AG04449 (cell line): ENCODE results near the gene TP53BP2.
"Not testable (repeated sequence)": the region's sequence is repeated elsewhere in the genome, so short reads cannot be mapped to it uniquely, and the experiment has no call there.

Experiments
- CTCF ChIA-PET: fragments of 350-600 bp; formaldehyde crosslinking; extraction: SDS; loops from one replicate; lab custom pipeline; 2021; ENCODE audit warnings: antibody characterized with exemption; lab: Yijun Ruan, JAX
- POLR2A ChIA-PET: fragments of 400-600, 350-600 bp; formaldehyde crosslinking; extraction: SDS; loops from one replicate; lab custom pipeline; 2020; ENCODE audit warnings: antibody characterized with exemption, inconsistent platforms; lab: Yijun Ruan, JAX
- DNase-seq: peaks from one replicate; pipeline ENCODE4 v3.0.0-alpha.2; 2010; ENCODE audit warnings: low read depth, low spot score
- H3K4me3 ChIP-seq: 2 replicates; pipeline ENCODE4 v1.5.1; 2011; ENCODE audit warnings: low read depth, mild to moderate bottlenecking, control low read depth, low read length
- TF ChIP-seq, protein P1 (sequence below): IDR thresholded peaks from one replicate; pipeline ENCODE4 v1.5.1; 2011; ENCODE audit warnings: mild to moderate bottlenecking, moderate library complexity, low read length, control low read depth, inconsistent platforms; ENCODE audit not compliant: insufficient read depth; ENCODE audit errors: missing control alignments

TP53BP2 gene, protein sequence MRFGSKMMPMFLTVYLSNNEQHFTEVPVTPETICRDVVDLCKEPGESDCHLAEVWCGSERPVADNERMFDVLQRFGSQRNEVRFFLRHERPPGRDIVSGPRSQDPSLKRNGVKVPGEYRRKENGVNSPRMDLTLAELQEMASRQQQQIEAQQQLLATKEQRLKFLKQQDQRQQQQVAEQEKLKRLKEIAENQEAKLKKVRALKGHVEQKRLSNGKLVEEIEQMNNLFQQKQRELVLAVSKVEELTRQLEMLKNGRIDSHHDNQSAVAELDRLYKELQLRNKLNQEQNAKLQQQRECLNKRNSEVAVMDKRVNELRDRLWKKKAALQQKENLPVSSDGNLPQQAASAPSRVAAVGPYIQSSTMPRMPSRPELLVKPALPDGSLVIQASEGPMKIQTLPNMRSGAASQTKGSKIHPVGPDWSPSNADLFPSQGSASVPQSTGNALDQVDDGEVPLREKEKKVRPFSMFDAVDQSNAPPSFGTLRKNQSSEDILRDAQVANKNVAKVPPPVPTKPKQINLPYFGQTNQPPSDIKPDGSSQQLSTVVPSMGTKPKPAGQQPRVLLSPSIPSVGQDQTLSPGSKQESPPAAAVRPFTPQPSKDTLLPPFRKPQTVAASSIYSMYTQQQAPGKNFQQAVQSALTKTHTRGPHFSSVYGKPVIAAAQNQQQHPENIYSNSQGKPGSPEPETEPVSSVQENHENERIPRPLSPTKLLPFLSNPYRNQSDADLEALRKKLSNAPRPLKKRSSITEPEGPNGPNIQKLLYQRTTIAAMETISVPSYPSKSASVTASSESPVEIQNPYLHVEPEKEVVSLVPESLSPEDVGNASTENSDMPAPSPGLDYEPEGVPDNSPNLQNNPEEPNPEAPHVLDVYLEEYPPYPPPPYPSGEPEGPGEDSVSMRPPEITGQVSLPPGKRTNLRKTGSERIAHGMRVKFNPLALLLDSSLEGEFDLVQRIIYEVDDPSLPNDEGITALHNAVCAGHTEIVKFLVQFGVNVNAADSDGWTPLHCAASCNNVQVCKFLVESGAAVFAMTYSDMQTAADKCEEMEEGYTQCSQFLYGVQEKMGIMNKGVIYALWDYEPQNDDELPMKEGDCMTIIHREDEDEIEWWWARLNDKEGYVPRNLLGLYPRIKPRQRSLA

DNA sequence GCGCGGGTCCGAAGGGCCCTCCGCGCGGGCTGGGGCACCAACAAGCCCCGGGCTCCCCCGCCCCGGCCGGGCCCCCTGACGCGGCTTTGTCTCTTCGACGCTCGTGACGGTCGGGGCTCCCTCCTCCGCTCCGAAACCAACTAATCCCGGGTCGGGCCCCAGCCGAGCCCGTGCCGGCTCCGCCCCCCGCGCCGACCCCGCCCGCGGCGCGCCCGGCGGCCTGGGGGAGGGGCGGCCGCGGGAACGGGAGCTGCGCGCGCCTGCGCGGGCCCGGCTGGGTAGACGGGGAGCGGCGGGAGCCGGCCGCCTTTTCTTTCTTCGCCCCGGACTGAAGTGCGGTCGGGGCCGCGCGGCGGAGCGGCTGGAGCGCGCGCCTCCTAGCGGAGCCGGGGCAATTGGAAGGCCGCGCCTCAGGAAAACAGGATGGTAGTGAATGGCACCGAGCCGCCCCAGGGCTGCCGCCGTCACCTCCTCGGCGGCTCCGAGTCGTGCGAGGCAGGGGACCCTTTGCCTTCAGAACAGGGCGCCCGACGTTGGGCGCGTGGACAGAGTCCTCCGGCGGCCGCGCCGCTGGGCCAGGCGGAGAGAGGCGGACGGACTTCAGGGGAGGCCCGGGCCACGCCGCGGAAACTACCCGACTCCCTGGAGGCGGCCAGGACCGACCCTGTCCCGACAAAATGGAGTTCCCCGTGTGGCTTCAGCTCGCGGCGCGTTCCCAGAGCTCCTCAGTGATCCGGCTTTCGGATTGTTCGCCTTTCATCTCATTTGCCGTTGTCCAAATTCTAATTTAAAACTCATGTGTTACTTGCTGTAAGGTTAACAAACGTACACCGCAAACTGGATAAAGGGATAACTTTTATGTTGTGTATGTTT, at the start of gene TP53BP2:
TP53BP2 (minus strand) TSS at position 138 of the 873 bp plus-strand sequence. CDS start 267 bp downstream, outside the sequence.
- POLR2A ChIA-PET, result interaction anchor here (0.6 to 1.6 kb wide), 6 partner anchors 26 to 145 kb away, joined by 3 to 10 read pairs (median 4); no protein-coding TSS in a partner anchor
- no peak for DNase-seq
- CTCF ChIA-PET, result interaction anchor here (0.6 to 2.5 kb wide), 23 partner anchors 8 to 712 kb away, joined by 3 to 13 read pairs (median 4); no protein-coding TSS in a partner anchor
- peak within 1 kb of the TSS; percentile 72 for H3K4me3 ChIP-seq
- TF ChIP-seq, protein P1, sequence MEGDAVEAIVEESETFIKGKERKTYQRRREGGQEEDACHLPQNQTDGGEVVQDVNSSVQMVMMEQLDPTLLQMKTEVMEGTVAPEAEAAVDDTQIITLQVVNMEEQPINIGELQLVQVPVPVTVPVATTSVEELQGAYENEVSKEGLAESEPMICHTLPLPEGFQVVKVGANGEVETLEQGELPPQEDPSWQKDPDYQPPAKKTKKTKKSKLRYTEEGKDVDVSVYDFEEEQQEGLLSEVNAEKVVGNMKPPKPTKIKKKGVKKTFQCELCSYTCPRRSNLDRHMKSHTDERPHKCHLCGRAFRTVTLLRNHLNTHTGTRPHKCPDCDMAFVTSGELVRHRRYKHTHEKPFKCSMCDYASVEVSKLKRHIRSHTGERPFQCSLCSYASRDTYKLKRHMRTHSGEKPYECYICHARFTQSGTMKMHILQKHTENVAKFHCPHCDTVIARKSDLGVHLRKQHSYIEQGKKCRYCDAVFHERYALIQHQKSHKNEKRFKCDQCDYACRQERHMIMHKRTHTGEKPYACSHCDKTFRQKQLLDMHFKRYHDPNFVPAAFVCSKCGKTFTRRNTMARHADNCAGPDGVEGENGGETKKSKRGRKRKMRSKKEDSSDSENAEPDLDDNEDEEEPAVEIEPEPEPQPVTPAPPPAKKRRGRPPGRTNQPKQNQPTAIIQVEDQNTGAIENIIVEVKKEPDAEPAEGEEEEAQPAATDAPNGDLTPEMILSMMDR, result peak; percentile 82

DNA sequence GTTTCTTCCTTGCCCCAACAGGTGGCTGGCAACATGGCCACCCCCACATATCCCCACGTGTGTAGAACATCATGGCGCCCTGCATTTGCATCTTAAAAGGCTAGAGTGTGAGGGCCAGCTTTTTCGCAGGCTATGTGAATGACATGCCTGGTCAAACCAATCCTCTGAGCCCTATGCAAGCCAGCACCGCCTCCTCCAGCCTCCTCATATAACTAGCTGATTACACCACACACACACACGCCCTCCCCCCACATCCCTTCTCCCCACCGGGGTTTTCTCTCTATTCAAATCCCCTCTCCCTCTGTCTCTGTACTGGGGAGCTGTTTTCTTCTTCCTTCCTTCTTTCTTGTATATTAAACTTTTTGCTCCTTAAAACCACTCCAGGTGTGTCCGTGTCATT, 44.7 kb upstream of the TP53BP2 start:
- POLR2A ChIA-PET, DNase-seq, H3K4me3 ChIP-seq, CTCF ChIA-PET: not testable (repeated sequence)

DNA sequence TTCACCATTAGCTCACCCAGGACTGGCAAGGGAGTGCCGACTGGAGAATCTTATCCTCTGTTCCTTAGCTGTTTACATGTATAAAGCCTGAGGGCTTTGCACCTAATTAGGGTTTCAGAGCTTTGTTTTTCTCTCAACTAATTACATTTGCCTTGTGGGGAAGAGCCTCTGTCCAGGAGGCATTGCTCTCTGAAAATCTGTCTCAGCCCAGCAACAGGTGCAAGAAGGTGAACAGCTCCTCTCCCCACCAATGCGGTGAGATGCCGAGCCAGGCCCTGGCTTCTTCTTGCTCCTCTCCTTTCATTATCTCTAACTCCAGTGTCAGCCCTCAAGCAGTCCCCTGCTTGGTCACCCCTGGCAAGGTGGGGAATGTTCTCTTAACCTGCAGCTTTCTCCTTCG, 43.6 kb upstream of the TP53BP2 start:
- DNase-seq, CTCF ChIA-PET, POLR2A ChIA-PET, H3K4me3 ChIP-seq: not testable (repeated sequence)

DNA sequence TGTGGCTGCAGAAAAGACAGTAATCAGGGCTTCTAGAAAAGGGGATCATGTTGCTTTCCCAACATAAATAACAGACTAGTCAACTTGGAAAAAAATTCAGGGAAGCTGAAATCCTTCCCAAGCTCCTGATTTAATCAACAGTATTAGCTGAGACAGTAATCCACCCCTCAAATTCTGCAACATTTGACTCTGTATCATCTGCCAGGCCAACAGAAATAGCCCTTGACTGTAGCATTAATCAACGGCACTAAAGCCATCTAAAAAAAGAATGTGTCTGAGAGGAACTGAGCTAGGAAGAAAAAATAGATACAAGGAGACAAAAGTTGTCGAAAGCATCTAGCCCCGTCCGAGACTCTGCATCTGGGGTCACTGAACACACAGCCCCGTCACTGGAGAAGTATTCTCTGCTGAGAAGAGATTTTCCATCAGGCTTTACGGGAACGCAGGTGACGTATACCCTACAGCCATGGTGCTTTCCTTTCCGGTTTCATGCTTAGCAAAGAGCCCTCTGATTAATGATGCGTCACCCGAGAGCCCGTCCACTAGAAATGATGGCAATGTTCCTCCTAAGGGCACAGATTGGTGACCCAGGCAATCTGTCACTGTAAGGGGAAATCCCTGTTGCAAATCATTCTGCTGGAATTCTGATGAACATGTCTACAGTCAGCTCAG, 42.1 kb upstream of the TP53BP2 start:
- TF ChIP-seq, protein P1, result no peak
- DNase-seq, result peak; percentile 93
- POLR2A ChIA-PET, result interaction anchor here (1.0 kb wide), 2 partner anchors 42 to 187 kb away, joined by 5 read pairs; partner anchors contain the start of gene TP53BP2
- H3K4me3 ChIP-seq, result peak overlapping the region; percentile 41
- CTCF ChIA-PET, result interaction anchor here (0.6 to 1.7 kb wide), 6 partner anchors 42 to 253 kb away, joined by 3 to 11 read pairs (median 4); partner anchors contain the start of gene TP53BP2

DNA sequence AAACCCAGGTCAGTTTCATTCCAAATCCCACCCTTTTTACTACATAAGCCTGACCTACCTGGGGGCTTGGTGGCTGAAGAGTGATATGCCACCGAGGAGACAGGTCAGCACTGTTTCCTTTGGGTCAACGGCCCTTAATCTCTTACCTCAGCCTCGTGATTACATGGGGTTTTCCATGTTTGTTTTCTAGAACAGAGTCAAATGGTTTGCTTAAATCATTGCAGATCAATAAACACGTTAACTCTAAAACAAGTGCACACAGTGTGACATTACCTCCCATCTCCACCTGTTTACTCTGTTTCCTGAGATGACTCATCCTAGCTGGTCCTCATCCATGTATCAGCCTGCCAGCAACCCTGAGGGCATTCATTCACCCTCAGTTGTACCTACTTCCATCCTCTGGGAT, 40.8 kb upstream of the TP53BP2 start:
- CTCF ChIA-PET, result interaction anchor here (1.3 to 1.7 kb wide), 2 partner anchors 41 to 165 kb away, joined by 3 to 11 read pairs; partner anchors contain the start of gene TP53BP2
- no peak for DNase-seq
- no peak overlapping the region for H3K4me3 ChIP-seq
- POLR2A ChIA-PET, result no interaction called here
- TF ChIP-seq, protein P1, result no peak

DNA sequence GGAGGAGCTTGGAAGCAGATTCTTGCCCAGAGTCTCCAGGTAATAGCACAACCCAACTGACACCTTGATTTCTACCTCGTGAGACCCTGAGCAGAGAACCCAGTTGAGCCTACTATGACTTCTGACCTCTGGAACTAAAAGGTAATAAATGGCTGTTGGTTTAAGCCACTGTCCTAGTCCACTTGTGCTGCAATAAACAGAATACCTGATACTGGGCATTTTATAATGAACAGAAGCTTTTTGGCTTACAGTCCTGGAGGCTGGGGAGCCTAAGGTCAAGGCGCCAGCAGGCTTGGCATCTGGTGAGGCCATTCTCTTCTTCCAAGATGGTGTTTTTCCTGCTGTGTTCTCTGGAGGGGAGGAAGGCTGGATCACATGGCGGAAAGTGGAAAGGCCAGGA, 39.9 kb upstream of the TP53BP2 start:
- TF ChIP-seq, protein P1, result no peak
- no peak for DNase-seq
- CTCF ChIA-PET, result no interaction called here
- POLR2A ChIA-PET, result no interaction called here
- H3K4me3 ChIP-seq, result no peak overlapping the region
